Esophagus squamous epithelium (tissue), 5 donors: ENCODE results near the gene SMAD3. TPM values are rescaled to one million over a fixed set of nuclear protein-coding genes. Genes with fewer than 3 reads are reported as not detected.

ENCODE experiments used
- DNase-seq: peaks from one replicate; lab custom pipeline; 2025; lab: John Stamatoyannopoulos, UW
- H3K27ac ChIP-seq, 4 donors: fragments of 200-600 bp; sonication (generic); one replicate each; pipeline ENCODE4 v1.5.1; 2016 to 2019; ENCODE audit warnings: mild to moderate bottlenecking in 1 of 4
- H3K27me3 ChIP-seq, 4 donors: fragments of 200-600 bp; sonication (generic); 1 replicate in 3 of 4; 2 replicates in 1 of 4; pipeline versions ENCODE4 v1.5.1 to v1.6.0; 2017 to 2021; ENCODE audit warnings: antibody characterized with exemption in 1 of 4
- H3K36me3 ChIP-seq, 3 donors: fragments of 200-600 bp; sonication (generic); one replicate each; pipeline ENCODE4 v1.5.1; 2016 to 2019
- H3K4me1 ChIP-seq, 3 donors: fragments of 200-600 bp; sonication (generic); one replicate each; pipeline ENCODE4 v1.5.1; 2017 to 2019
- H3K4me3 ChIP-seq, 4 donors: fragments of 200-600 bp; sonication (generic); 1 replicate in 3 of 4; 2 replicates in 1 of 4; pipeline ENCODE4 v1.5.1; 2016 to 2019; ENCODE audit warnings: mild to moderate bottlenecking in 2 of 4, moderate library complexity in 1 of 4
- H3K9me3 ChIP-seq, 3 donors: fragments of 200-600 bp; sonication (generic); one replicate each; pipeline ENCODE4 v1.5.1; 2016 to 2019
- CTCF ChIP-seq, 6 experiments: fragments of 450-650 bp in 4 of 6; fragments of 200-600 bp in 2 of 6; sonication (generic) in 2 of 6; IDR thresholded peaks; one replicate each; pipeline ENCODE4 v1.5.1; 2016 to 2019; ENCODE audit warnings: antibody characterized with exemption in 6 of 6, mild to moderate bottlenecking in 4 of 6, moderate library complexity in 4 of 6
- POLR2A ChIP-seq, 4 donors: fragments of 450-650 bp; IDR thresholded peaks; one replicate each; pipeline ENCODE4 v1.6.1; 2017; ENCODE audit warnings: antibody characterized with exemption in 4 of 4, mild to moderate bottlenecking in 4 of 4, moderate library complexity in 3 of 4
- WGBS, 2 donors: methylation state at CpG; one replicate each; pipeline ENCODE4 v1.1.5; 2018; 5-methylcytosine and 5-hydroxymethylcytosine counted together
- intact Hi-C: fragments of 100-400 bp; cut with DNase I; formaldehyde crosslinking; loops from one replicate; pipeline ENCODE4 v1.15.0; 2022
- total RNA-seq, 4 donors: library from RNA; depleted of rRNA; stranded (reverse); fragments of >200 nt; gene quantifications; one replicate each; pipeline ENCODE4 v1.1.0, GENCODE V29; 2016
- donor health status: DM: yes; HTN: yes; CAD: no.

SMAD3 gene
- total RNA-seq, 4 donors from 2014 or later, result 70.8 to 134 (median 105) TPM

DNA sequence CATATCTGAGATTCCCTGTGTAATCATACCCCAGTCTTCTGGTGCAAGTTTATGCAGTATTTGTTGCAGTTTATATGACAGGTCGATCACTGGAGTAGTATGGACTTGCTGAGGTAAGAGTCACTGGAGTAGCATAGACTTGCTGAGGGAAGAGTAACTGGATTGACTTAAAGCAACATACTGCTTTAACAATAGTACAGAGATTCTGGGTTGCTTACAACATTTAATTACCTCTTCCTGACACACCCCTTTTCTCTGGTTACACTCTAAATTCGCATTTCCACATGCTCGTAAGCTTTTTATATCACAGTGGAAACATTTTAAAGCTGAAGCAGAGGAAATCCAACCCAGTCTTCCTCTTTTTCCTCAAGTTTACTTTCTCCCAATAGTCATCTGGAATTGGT is 177.3 kb downstream of the SMAD3 start:
- DNase-seq, result no peak
- H3K27ac ChIP-seq, result peak overlapping the region in 1 of 4 donors; percentile 16
- no peaks in the 10 kb centered on the region for H3K27me3 ChIP-seq
- WGBS, 2 donors, result 10 to 27% methylated on average over 3 of the region's 3 CpGs
- intact Hi-C loops, result no loop called here
- no peak for TF ChIP-seq CTCF (IDR thresholded peaks at IDR 0.05)
- TF ChIP-seq POLR2A (IDR thresholded peaks at IDR 0.05), result no peak
- peaks cover 4 to 39% (median 18%) of the 10 kb centered on the region in 3 donors for H3K4me1 ChIP-seq
- H3K9me3 ChIP-seq, result no peaks in the 10 kb centered on the region
- H3K4me3 ChIP-seq, result no peak overlapping the region
- peaks cover 0 to 17% (median 0%) of the 10 kb centered on the region in 3 donors for H3K36me3 ChIP-seq

Other genes with a start within 250 kb of the SMAD3 start
- 10 to 100 TPM; 16.7 to 35.6 (median 31.4) TPM for gene AAGAB, start 189.1 kb downstream of the SMAD3 start, total RNA-seq
- 1 to 10 TPM in 3 of 4 donors, not detected in 1; 1.9 to 3.1 (median 3.0) TPM for gene IQCH, start 189.2 kb downstream of the SMAD3 start, total RNA-seq